Measurements from ENCODE around the gene SRRM5.
"Not testable (repeated sequence)": the region's sequence is repeated elsewhere in the genome, so short reads cannot be mapped to it uniquely, and the experiment has no call there.

DNA sequence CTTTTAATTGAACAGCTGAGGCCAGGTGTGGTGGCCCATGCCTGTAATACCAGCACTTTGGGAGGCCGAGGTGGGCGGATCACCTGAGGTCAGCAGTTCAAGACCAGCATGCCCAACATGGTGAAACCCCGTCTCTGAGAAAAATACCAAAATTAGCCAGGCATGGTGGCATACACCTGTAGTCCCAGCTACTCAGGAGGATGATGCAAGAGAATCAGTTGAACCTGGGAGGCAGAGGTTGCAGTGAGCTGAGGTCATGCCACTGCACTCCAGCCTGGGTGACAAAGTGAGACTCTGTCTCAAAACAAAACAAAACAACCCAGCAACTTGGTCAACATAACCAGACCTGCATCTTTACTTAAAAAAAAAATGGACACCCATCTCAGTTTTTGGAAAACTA is 24.9 kb upstream of the SRRM5 start:
- not testable (repeated sequence) for TF ChIP-seq CTCF (IDR thresholded peaks at IDR 0.05); ZFX (IDR thresholded peaks at IDR 0.05; ENCODE audit: borderline replicate concordance)

All from 22Rv1 (cell line).